Heart left ventricle (tissue), 16 donors: ENCODE data around the gene AKR1B1. TPM values are rescaled to one million over a fixed set of nuclear protein-coding genes. Genes with fewer than 3 reads are reported as not detected.

ENCODE experiments used
- ATAC-seq, 4 donors: fragments of 200-7000 bp; cut with Tn5 transposase; one replicate each; pipeline ENCODE4 v1.9.1; 2020 to 2022; ENCODE audit warnings: moderate library complexity in 4 of 4, mild to moderate bottlenecking in 3 of 4, moderate number of reproducible peaks in 1 of 4
- DNase-seq, 5 donors: peaks; one replicate each; pipeline ENCODE4 v3.0.0-alpha.2; 2020
- H3K27ac ChIP-seq, 12 donors: fragments of 200-600 bp; sonication (generic) in 4 of 12; one replicate each; pipeline versions ENCODE4 v1.5.0 to v1.8.0; 2016 to 2022; ENCODE audit warnings: mild to moderate bottlenecking in 2 of 12
- H3K27me3 ChIP-seq, 9 donors: fragments of 200-600 bp; sonication (generic) in 2 of 9; one replicate each; pipeline versions ENCODE4 v1.5.1 to v1.8.0; 2016 to 2022; ENCODE audit warnings: mild to moderate bottlenecking in 3 of 9
- H3K36me3 ChIP-seq, 9 donors: fragments of 200-600 bp; sonication (generic) in 2 of 9; one replicate each; pipeline versions ENCODE4 v1.5.0 to v1.8.0; 2018 to 2022; ENCODE audit warnings: mild to moderate bottlenecking in 2 of 9
- H3K4me1 ChIP-seq, 12 donors: fragments of 200-600 bp; sonication (generic) in 4 of 12; one replicate each; pipeline versions ENCODE4 v1.5.0 to v1.8.0; 2016 to 2022; ENCODE audit warnings: mild to moderate bottlenecking in 3 of 12
- H3K4me3 ChIP-seq, 12 donors: fragments of 200-600 bp; sonication (generic) in 4 of 12; one replicate each; pipeline versions ENCODE4 v1.5.0 to v1.8.0; 2017 to 2022; ENCODE audit warnings: mild to moderate bottlenecking in 9 of 12, moderate library complexity in 4 of 12
- H3K9me3 ChIP-seq, 12 donors: fragments of 200-600 bp; sonication (generic) in 4 of 12; one replicate each; pipeline versions ENCODE4 v1.5.0 to v1.8.0; 2016 to 2022; ENCODE audit warnings: mild to moderate bottlenecking in 1 of 12
- POLR2A ChIP-seq, 2 donors: fragments of 450-650 bp; IDR thresholded peaks; one replicate each; pipeline ENCODE4 v1.6.1; 2017; ENCODE audit warnings: antibody characterized with exemption in 2 of 2, mild to moderate bottlenecking in 2 of 2, moderate library complexity in 2 of 2
- WGBS, 4 donors: extraction: QIAGEN DNeasy Blood & Tissue Kit in 2 of 4; methylation state at CpG; one replicate each; pipeline versions ENCODE4 v1.1.5 to v1.1.7; 2013 to 2018; 5-methylcytosine and 5-hydroxymethylcytosine counted together
- intact Hi-C, 10 donors: fragments of 100-400 bp; cut with DNase I; formaldehyde crosslinking; loops; one replicate each; pipeline versions ENCODE4 v1.11.1 to v1.14.2; 2022
- polyA plus RNA-seq, 2 donors: library from polyadenylated mRNA; stranded (reverse); fragments of 200-250 nt; gene quantifications; one replicate each; pipeline ENCODE4 v1.2.3, GENCODE V29; 2013
- total RNA-seq, 9 donors: library from RNA; depleted of rRNA in 2 of 9; stranded (reverse); fragments of >200 nt in 2 of 9; fragmentation: NEBNext Ultra II Directional in 3 of 9; extraction: Animal tissue kit (Norgen Biotek cat#: 25700) in 3 of 9; gene quantifications; one replicate each; pipeline versions ENCODE4 v1.1.0 to v1.2.4, GENCODE V29; 2016 to 2023
- TF ChIP-seq, protein P1 (sequence below), 12 donors: fragments of 200-600 bp; sonication (generic) in 4 of 12; IDR thresholded peaks; one replicate each; pipeline versions ENCODE4 v1.5.0 to v1.8.0; 2018 to 2022; ENCODE audit warnings: antibody characterized with exemption in 12 of 12, mild to moderate bottlenecking in 5 of 12
- donor health status: ischemic (EF 13 %, LVEDD 7.1; RV severe dilation, severe dysfunction).
- donor health status: healthy with polysubstance abuse.
- donor health status: DM: no; HTN: yes; CAD: no.
- donor health status: DM: no; HTN: no; CAD: no.
- donor health status: ischemic (EF 25% LVEDD 6.9; RV normal size, moderate dysfunction).
- donor health status: ischemic (EF 25% LVEDD 5.7; RV mildly dilated, moderate dysfunction).
- donor health status: healthy.
- donor health status: DM: yes; HTN: yes; CAD: no.
- donor health status: ischemic (EF 35%, LVEDD 5.7; RV mildly dilated, moderate dysfunction).
- donor health status: nonischemic (EF 11% LVEDD 7.7; RV severe dilation, severe dysfunction).
- donor health status: DM: yes; HTN: yes; CAD: no.
- donor health status: PGD.
- donor health status: ischemic (EF 29% LVEDD 5.4; RV normal size, mild dysfunction).
- donor health status: nonischemic (EF 23%, LVEDD 6.1; RV moderate dilation, normal function).

The AKR1B1 gene
- total and polyA plus RNA-seq, 11 donors, result 97.0 to 335 (median 185) TPM

DNA sequence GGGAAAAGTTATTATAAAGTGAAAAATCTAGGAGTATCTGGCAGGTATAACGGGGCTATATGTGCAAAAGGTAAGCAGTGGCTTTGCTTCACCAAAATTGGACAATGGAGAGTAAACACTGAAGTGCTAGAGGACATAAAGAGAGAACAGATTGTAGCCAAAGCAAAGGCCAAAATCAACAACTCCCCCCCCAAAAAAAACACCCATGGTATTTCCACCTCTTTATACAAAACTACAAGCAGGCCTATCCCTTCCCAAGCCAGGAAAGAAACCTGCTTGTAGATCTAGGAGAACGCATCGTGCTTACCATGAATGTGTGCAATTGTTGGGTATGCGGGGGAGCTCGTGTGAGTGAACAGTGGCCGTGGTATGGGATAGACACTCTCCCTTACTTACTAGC lies 9.2 kb upstream of the AKR1B1 start:
- Histone ChIP-seq H3K4me1 (peaks cover 0 to 8% (median 4%) of the 10 kb centered on the region in 12 donors), H3K9me3 (peaks cover 0 to 27% (median 9%) of the 10 kb centered on the region in 12 donors), H3K4me3 (no peak overlapping the region), H3K27ac (no peak overlapping the region), H3K27me3 (no peaks in the 10 kb centered on the region), H3K36me3 (no peaks in the 10 kb centered on the region)
- WGBS, 4 donors, result 78 to 90% (median 82%) methylated on average over 6 of the region's 6 CpGs
- intact Hi-C loops, result no loop called here
- no peak for DNase-seq
- ATAC-seq, result no peak
- TF ChIP-seq, protein P1, sequence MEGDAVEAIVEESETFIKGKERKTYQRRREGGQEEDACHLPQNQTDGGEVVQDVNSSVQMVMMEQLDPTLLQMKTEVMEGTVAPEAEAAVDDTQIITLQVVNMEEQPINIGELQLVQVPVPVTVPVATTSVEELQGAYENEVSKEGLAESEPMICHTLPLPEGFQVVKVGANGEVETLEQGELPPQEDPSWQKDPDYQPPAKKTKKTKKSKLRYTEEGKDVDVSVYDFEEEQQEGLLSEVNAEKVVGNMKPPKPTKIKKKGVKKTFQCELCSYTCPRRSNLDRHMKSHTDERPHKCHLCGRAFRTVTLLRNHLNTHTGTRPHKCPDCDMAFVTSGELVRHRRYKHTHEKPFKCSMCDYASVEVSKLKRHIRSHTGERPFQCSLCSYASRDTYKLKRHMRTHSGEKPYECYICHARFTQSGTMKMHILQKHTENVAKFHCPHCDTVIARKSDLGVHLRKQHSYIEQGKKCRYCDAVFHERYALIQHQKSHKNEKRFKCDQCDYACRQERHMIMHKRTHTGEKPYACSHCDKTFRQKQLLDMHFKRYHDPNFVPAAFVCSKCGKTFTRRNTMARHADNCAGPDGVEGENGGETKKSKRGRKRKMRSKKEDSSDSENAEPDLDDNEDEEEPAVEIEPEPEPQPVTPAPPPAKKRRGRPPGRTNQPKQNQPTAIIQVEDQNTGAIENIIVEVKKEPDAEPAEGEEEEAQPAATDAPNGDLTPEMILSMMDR (IDR thresholded peaks at IDR 0.05), result no peak
- TF ChIP-seq POLR2A (IDR thresholded peaks at IDR 0.05), result no peak

DNA sequence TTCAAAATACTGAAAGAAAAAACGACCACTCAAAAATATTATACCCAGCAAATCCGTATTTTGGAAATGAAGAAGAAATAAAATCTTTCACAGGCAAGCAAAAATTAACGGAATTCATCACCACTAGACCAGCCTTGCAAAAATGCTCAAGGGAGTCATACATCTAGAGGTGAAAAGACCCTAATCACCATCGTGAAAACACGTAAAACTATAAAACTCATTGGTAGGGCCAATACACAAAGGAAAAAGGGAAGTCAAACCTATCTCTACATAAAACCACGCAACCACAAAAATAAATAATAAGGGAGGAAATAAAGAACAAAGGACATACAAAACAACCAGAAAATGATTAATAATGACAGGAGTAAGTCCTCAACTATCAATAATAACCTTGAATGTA lies 6.6 kb upstream of the AKR1B1 start:
- intact Hi-C loops, result no loop called here
- WGBS, 4 donors, result 84 to 89% (median 86%) methylated on average over 6 of the region's 6 CpGs
- TF ChIP-seq POLR2A (IDR thresholded peaks at IDR 0.05), result no peak
- TF ChIP-seq, protein P1 (IDR thresholded peaks at IDR 0.05), result no peak
- ATAC-seq, result no peak
- no peaks in the 10 kb centered on the region for H3K4me1 ChIP-seq
- no peak overlapping the region for H3K4me3 ChIP-seq
- H3K36me3 ChIP-seq, result no peaks in the 10 kb centered on the region
- peaks cover 0 to 27% (median 9%) of the 10 kb centered on the region in 12 donors for H3K9me3 ChIP-seq
- no peak overlapping the region for H3K27ac ChIP-seq
- H3K27me3 ChIP-seq, result no peaks in the 10 kb centered on the region
- no peak for DNase-seq

- TF ChIP-seq, protein P1 (IDR thresholded peaks at IDR 0.05), result no peak
- TF ChIP-seq POLR2A (IDR thresholded peaks at IDR 0.05), result no peak
- Histone ChIP-seq H3K36me3 (no peaks in the 10 kb centered on the region), H3K27me3 (no peaks in the 10 kb centered on the region), H3K4me1 (peaks cover 0 to 6% (median 2%) of the 10 kb centered on the region in 12 donors), H3K4me3 (no peak overlapping the region), H3K27ac (no peak overlapping the region), H3K9me3 (peaks cover 0 to 27% (median 9%) of the 10 kb centered on the region in 12 donors)
- no peak for ATAC-seq
- no peak for DNase-seq
- intact Hi-C loops, result no loop called here
Observed at GRCh38 chr7:134464496-134464895, 5.6 kb upstream of the AKR1B1 start.

GRCh38 chr7:134463751-134464150 lies 4.9 kb upstream of the AKR1B1 start:
- no peak for DNase-seq
- TF ChIP-seq, protein P1 (IDR thresholded peaks at IDR 0.05), result no peak
- no peak for TF ChIP-seq POLR2A (IDR thresholded peaks at IDR 0.05)
- Histone ChIP-seq H3K27ac (no peak overlapping the region), H3K27me3 (no peaks in the 10 kb centered on the region), H3K9me3 (peaks cover 0 to 27% (median 9%) of the 10 kb centered on the region in 12 donors), H3K36me3 (no peaks in the 10 kb centered on the region), H3K4me3 (no peak overlapping the region), H3K4me1 (peaks cover 0 to 9% (median 5%) of the 10 kb centered on the region in 12 donors)
- ATAC-seq, result no peak
- intact Hi-C loops, result no loop called here
- 93 to 100% (median 97%) methylated on average over 2 of the region's 2 CpGs for WGBS, 4 donors
